Left hindlimb (tissue), 1 donor: ENCODE results near the gene PLCB1.

Experiments
- DNase-seq: peaks from one replicate; pipeline ENCODE4 v3.0.0-alpha.2; 2018

PLCB1 gene

DNA sequence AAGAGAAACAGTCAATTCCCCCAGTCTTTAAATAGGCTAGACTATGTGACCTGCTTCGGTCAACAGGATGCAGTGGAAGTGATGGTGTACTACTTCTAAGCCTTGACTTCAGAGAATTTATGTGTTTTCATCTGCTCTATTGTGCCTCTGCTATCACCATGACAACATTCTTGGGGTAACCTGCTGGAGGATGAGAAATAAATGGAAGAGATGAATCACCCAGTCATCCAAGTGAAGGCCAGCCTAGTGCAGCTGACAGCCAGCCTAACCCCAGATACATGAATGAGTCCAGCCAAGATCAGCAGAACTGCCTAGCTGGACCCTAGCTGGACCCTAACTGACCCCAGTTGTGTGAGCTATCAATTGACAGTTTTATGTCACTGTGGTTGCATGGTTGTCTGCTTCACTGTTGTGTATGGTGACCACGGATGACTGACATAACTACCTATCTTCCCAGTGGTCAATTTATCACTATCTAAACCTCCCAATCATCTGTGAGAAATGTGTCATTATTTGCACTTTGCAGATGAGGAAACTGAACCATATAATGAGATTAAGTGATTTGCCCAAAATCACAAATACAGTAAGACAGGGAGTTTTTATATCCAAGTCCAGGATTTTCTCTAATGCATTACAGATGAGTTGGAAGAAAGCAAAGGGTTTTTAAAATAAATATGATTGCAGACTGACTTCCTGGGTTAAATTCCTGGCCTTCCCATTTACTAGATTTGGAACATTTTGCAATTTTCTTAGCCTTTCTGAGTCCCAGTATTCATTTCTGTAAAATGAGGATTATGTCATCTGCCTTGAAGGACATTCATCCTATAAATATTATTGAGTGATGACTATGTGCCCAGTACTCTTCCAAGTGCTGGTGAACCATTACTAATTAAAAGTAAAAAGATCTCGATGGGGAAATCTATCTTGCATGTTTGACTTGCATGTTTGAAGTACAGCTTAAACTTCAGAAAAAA lies 800.4 kb downstream of the PLCB1 start:
- DNase-seq, result no peak

DNA sequence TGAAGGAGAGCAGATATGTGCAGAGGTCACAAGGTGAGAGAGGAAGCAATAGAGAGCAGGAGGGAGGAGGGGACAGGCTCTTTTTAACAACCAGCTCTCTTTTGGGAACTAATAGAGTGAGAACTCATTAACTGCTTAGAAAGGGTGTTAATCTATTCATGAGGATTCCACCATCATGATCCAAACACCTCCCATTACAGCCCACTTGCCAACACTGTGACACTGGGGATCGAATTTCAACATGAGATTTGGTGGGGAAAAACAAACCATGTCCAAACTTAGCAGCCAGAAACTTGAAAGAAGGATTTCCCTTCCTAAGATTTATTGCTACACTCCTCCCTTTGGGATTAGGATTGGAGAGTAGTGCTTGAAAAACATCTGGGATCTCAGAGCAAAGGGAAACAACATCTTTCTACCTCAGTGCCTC lies 801.3 kb downstream of the PLCB1 start:
- no peak for DNase-seq

DNA sequence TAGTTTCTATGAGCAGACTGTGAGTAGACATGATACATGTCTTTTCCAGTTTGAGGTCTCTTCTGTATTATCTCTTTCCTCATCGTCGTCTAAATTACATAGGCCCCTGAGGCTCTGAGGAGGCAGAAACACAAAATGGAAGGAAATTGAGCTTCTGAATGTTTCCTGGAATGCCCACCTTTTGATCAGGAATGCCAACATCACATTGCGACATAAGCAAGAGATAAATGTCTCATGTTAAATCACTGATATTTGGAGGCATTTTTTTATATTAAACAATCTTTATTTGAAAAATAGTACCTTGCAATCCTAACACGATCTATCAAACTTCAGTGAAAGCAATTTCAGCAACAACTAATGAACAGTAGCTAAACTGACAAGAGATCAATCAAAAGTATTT lies 802.3 kb downstream of the PLCB1 start:
- no peak for DNase-seq
